GM21528 (cell line): ENCODE results near the gene PRKCE.

Source experiments
- ATAC-seq: cut with Tn5 transposase; IDR thresholded peaks from one replicate; pipeline ENCODE4 v1.9.1; 2021; ENCODE audit warnings: mild to moderate bottlenecking, moderate library complexity; ENCODE audit not compliant: unreplicated experiment, low FRiP score

The PRKCE gene

DNA sequence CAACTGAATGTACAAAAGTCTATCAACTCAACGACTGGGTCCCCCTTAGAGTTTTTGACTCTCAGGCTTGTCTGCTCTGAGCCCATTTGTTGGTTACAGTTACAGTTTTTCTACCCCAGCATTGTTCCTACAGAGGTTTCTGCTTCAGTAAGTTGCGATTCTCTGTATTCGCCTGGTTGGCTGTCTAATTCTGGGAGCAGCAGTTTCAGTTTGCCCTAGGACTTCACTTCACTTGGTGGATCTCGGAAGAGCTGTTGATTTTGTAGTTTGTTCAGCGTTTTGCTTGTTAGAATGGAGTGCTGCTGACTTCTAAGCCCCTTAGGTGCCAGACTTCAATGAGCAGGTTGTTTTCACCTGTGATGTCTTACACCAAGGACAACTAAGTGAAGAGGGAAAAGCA, 349.2 kb downstream of the PRKCE start:
- ATAC-seq: no peak

- ATAC-seq: no peak
Measured at GRCh38 chr2:46001290-46001689, 349.8 kb downstream of the PRKCE start.

DNA sequence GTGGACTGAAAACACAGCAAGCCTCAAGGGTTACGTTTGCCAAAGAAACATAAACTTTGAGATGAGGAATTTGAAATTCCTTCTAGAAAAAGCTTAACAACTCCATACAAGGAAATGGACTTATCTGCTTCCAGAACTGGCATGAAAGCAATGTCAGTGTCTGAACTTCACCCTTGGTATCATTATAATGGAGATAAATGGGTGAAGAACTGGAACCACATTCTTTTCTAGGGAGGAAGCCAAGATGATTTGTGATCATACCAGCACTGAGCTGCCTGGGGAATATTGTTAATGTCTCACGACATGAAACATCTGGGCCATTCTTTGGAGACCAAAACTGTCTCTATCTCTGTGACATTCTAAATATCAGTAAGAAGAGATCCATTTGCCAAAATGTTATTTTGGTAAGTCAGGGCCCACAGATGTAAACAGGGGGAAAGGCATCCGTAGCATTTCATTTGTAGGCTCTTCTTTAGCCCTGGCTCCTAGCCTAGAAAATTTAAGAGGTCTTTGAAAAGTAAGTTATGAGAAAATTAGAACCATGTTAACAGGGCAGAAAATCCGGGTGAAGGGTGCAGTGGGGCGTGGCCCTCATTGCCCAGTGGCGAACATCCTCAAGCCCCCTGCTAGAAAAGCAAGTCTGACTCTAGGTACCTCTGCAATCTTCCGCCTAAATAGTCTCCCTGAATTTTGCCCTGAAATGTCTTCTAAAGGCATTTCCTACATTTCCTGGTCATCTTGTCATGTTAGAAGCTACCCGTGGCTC, 350.4 kb downstream of the PRKCE start:
- ATAC-seq: no peak

DNA sequence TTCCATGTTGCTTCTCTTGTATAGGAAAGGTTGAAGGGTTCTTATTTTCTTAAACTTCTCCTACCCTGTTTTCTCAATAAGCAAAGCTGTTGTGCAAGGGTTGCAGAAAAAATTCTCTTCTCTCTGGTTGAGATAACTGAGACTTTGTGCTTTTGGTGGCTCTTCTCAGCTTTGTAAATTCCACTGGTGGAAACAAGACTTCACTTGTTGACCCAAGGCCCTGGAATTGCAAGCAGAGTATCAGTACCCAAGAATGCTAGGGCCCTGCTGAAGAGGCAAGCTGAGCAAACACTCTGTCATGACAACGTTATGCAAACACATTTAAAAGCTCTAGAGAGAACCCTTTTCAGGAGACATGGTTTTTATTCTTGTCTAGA, 351.0 kb downstream of the PRKCE start:
- no peak for ATAC-seq

GRCh38 chr2:46002947-46003346, 351.5 kb downstream of the PRKCE start:
- no peak for ATAC-seq

GRCh38 chr2:46003903-46004473, 352.5 kb downstream of the PRKCE start:
- ATAC-seq: no peak

GRCh38 chr2:46006473-46007025, 355.1 kb downstream of the PRKCE start:
- no peak for ATAC-seq

- ATAC-seq: no peak
Measured at GRCh38 chr2:46007412-46007811, 355.9 kb downstream of the PRKCE start.

GRCh38 chr2:46008091-46008870, 356.8 kb downstream of the PRKCE start:
- no peak for ATAC-seq

DNA sequence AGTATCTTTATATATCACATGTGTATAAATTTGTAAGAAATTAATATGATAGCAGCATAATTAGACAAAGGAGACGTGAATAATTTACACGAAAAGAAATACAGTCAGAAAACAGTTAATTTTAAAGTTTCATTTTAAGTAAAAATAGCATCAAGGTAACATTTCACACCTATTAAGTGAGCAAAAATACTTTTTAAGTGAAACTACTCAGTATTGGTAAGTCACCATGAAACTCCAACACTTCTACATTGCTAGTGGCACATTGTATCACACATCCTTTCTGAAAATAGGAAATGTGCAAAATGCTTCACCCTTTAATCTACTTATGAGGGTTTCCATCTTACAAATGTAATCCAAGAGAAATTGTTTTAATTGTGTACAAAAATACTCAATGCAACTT, 357.8 kb downstream of the PRKCE start:
- ATAC-seq: no peak

DNA sequence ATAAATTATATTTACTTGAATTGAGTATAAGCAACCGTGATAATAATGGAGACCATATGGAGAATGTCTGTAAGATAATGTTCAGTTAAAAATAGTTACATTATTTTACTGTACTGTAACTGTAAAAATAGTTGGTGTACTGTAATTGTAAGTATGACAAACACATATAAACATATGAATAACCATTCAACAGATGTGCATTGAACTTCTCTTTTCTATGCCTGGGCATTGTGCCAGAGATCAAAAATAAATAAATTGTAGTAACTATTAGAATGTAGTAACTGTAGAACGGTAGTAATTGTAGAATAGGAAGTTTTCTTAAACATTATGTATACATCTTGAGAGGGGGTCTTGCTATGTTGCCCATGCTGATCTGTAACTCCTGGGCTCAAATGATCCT, 358.3 kb downstream of the PRKCE start:
- ATAC-seq: no peak

- no peak for ATAC-seq
Measured at GRCh38 chr2:46010223-46010924, 358.9 kb downstream of the PRKCE start.

- ATAC-seq: no peak
Measured at GRCh38 chr2:46010925-46011490, 359.5 kb downstream of the PRKCE start.

DNA sequence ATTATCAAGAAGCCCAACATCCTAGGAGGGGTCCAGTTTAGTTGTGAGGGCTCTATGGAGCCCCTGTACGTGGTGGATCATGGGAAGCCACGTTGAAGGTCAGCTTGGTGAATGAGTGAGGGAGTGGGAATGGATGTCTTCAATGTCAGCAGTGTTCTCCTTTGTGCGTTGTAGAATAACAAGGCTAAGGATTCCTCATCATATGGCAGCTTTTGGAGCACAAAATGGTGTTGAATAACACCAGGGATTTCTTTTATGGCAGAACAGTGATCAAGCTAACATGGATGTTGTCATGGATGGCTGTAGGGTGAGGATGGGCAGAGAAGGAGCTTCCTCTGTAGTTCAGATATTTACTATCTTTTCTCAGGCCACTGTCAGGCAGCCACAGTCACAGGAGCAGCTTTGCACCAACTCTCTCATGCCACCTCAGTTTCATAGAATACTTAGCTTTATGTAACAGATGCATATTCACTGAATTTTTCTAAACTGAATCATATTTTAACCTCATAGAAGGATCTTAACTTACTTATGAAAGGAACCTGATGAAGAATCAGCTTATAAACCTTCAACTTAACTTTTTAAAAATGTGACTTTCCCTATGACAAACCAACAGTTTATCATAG, 361.3 kb downstream of the PRKCE start:
- no peak for ATAC-seq

DNA sequence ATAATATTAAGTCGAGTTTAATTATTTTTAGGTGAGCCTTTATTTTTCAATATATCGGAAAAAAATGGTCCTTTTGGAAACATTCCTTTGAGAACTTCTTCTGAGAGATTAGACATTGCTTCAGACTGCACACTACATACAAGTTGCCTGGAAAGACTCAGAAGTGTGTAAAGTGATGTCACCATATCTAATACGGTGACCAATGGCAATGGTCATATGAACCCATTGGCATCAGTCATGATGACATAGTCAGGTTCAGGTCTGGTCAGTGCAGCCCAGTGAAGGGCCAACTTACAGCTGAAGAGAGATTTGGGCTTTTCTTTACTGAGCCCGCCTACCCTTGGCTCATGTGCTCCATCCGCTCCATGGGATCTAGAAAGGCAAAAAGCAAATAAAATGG, 362.3 kb downstream of the PRKCE start:
- ATAC-seq: no peak

GRCh38 chr2:46014911-46015654, 363.6 kb downstream of the PRKCE start:
- ATAC-seq: no peak

DNA sequence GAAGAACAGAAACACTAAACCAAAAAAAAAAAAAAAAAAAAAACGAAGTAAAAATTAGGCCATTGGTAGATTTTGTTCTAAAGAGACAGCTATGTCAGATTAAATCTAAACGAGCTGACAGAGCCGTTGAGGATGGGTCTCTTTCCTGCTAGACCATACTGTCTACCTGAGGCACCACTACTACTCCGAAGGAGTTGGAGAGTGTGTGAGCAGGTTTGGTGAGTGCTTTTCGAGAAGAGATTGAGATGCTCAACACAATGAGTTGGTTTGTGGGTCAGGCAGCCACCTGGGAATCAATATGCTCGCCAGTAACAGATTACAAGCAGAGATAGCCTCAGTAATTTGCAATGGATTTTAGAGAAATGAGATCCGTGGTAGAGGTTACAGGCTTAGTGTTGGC, 364.2 kb downstream of the PRKCE start:
- no peak for ATAC-seq

DNA sequence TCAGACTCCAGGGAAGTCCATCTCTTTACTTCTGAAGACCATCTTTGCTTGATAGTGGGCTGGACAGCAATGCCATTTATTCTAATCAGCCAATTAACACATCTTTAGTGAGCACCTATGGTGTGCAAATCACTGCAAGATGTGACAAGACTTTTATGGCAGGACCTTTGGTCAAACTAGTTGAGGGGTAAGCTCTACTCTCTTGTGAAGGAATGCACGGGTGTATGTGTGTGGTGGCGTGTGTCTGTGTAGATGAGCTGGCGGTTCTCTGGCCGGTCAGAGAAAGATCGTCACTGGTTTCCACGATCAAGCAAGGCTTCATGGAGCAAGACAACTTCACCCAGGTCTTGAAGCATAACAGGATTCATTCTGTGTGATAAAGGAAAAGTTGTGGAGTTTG, 364.6 kb downstream of the PRKCE start:
- ATAC-seq: no peak
